GM13977 (cell line): ENCODE results near the gene SH3BP4.

Experiments
- DNase-seq: peaks from one replicate; pipeline ENCODE4 v3.0.0; 2012; ENCODE audit warnings: low spot score
- CTCF ChIP-seq: IDR thresholded peaks from 2 replicates; pipeline ENCODE4 v1.5.1; 2012; ENCODE audit warnings: mild to moderate bottlenecking, control low read depth; ENCODE audit not compliant: insufficient read depth; ENCODE audit errors: extremely low read depth, missing control alignments
- in situ Hi-C: fragments of 300-500 bp; cut with MboI; formaldehyde crosslinking; loops from one replicate; pipeline ENCODE4 v1.12.0; 2022; ENCODE audit warnings: low sequenced_read_pairs, low pct_unique_long_range_greater_than_20kb, mixed read lengths, inconsistent platforms; ENCODE audit not compliant: unreplicated experiment

SH3BP4 gene

GRCh38 chr2:235001237-235002133 lies 49.7 kb downstream of the SH3BP4 start:
- in situ Hi-C loops: no loop called here
- no peak for TF ChIP-seq CTCF
- DNase-seq: no peak

GRCh38 chr2:235002198-235003095 lies 50.6 kb downstream of the SH3BP4 start:
- in situ Hi-C loops: no loop called here
- no peak for TF ChIP-seq CTCF
- DNase-seq: no peak

- TF ChIP-seq CTCF: no peak
- no peak for DNase-seq
- in situ Hi-C loops: no loop called here
Observed at GRCh38 chr2:235003096-235003775, 51.4 kb downstream of the SH3BP4 start.

GRCh38 chr2:235004329-235004903 lies 52.6 kb downstream of the SH3BP4 start:
- in situ Hi-C loops: no loop called here

GRCh38 chr2:235005023-235005422 lies 53.2 kb downstream of the SH3BP4 start:
- no peak for DNase-seq
- in situ Hi-C loops: no loop called here
- TF ChIP-seq CTCF: no peak

More at GRCh38 chr2:235004329-235004903, 52.6 kb downstream of the SH3BP4 start:
- no peak for TF ChIP-seq CTCF
- no peak for DNase-seq
